NT2/D1 (cell line): Measurements from ENCODE around the gene FTO.

Source experiments
- SUZ12 ChIP-seq: IDR thresholded peaks from 2 replicates; pipeline ENCODE4 v1.6.1; 2011; ENCODE audit not compliant: insufficient read length, insufficient read depth; ENCODE audit errors: extremely low read depth
- YY1 ChIP-seq: IDR thresholded peaks from 2 replicates; pipeline ENCODE4 v1.6.1; 2011; ENCODE audit not compliant: insufficient read length, insufficient read depth
- ZNF274 ChIP-seq: IDR thresholded peaks from 2 replicates; pipeline ENCODE4 v1.6.1; 2011; ENCODE audit warnings: mild to moderate bottlenecking, low read depth, low read length

DNA sequence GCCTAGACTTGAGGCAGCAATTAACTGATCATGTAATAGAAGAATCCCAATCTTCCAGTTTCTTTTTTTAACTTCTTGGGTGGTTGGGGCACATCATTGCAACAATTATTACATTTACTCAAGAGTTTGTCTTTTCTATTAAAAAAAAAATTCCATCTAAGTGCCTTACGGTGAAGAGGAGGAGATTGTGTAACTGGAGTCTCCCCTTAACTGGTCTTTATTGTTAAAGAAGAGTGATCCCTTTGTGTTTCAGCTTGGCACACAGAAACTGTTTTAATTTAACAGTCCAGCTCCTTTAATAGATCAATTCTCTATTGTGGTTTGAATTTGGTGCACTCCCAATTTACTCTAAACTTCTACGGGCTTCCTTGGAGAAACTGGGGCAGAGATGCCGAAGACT lies 75.2 kb downstream of the FTO start:
- TF ChIP-seq SUZ12 (no peak), ZNF274 (no peak), YY1 (no peak)
